Stomach (tissue), 9 donors: ENCODE measurements around the gene NFYB. TPM values are rescaled to one million over a fixed set of nuclear protein-coding genes. Genes with fewer than 3 reads are reported as not detected.

Experiments used
- DNase-seq, 2 donors: peaks; one replicate each; pipeline versions ENCODE4 v3.0.0 to v3.0.0-alpha.2; 2013 to 2019
- H3K27ac ChIP-seq, 5 donors: fragments of 200-600 bp in 4 of 5; sonication (generic) in 4 of 5; one replicate each; pipeline ENCODE4 v1.5.1; 2013 to 2019; ENCODE audit warnings: mild to moderate bottlenecking in 1 of 5, moderate library complexity in 1 of 5
- H3K27me3 ChIP-seq, 3 donors: fragments of 200-600 bp; sonication (generic); one replicate each; pipeline ENCODE4 v1.5.1; 2017 to 2019; ENCODE audit warnings: mixed run types in 1 of 3
- H3K36me3 ChIP-seq, 4 donors: fragments of 200-600 bp; sonication (generic); 1 replicate in 3 of 4; 2 replicates in 1 of 4; pipeline ENCODE4 v1.5.1; 2016 to 2019
- H3K4me1 ChIP-seq, 4 donors: fragments of 200-600 bp; sonication (generic); one replicate each; pipeline ENCODE4 v1.5.1; 2016 to 2019
- H3K4me3 ChIP-seq, 4 donors: fragments of 200-600 bp; sonication (generic) in 3 of 4; one replicate each; pipeline ENCODE4 v1.5.1; 2016 to 2019; ENCODE audit warnings: mild to moderate bottlenecking in 1 of 4
- H3K9me3 ChIP-seq, 4 donors: fragments of 200-600 bp; sonication (generic); one replicate each; pipeline ENCODE4 v1.5.1; 2016 to 2019
- EP300 ChIP-seq: sonication (generic); formaldehyde crosslinking; IDR thresholded peaks from one replicate; pipeline ENCODE4 v1.6.1; 2017; ENCODE audit warnings: antibody characterized with exemption
- POLR2A ChIP-seq, 4 donors: fragments of 450-650 bp; IDR thresholded peaks; one replicate each; pipeline ENCODE4 v1.6.1; 2016; ENCODE audit warnings: antibody characterized with exemption in 4 of 4, control low read depth in 2 of 4, mild to moderate bottlenecking in 1 of 4, moderate library complexity in 1 of 4
- POLR2AphosphoS5 ChIP-seq, 3 donors: sonication (generic); formaldehyde crosslinking; IDR thresholded peaks; one replicate each; pipeline ENCODE4 v1.6.1; 2016; ENCODE audit warnings: antibody characterized with exemption in 3 of 3
- WGBS, 5 donors: extraction: QIAGEN DNeasy Blood & Tissue Kit in 3 of 5; methylation state at CpG; one replicate each; pipeline versions ENCODE4 v1.1.5 to v1.1.7; 2013 to 2018; 5-methylcytosine and 5-hydroxymethylcytosine counted together
- intact Hi-C: fragments of 100-400 bp; cut with DNase I; formaldehyde crosslinking; loops from one replicate; pipeline ENCODE4 v1.15.1; 2023; ENCODE audit warnings: low total_unique reads
- polyA plus RNA-seq, 3 donors: library from polyadenylated mRNA; stranded (reverse); fragments of 200-250 nt; gene quantifications; one replicate each; pipeline ENCODE4 v1.2.3, GENCODE V29; 2013
- total RNA-seq, 5 donors: library from RNA; depleted of rRNA; stranded (reverse); fragments of >200 nt; gene quantifications; one replicate each; pipeline versions ENCODE4 v1.1.0 to v1.2.3, GENCODE V29; 2014 to 2016
- TF ChIP-seq, protein P1 (sequence below), 7 experiments: fragments of 450-650 bp in 4 of 7; fragments of 200-600 bp in 3 of 7; sonication (generic) in 3 of 7; IDR thresholded peaks; one replicate each; pipeline ENCODE4 v1.5.1; 2016 to 2019; ENCODE audit warnings: antibody characterized with exemption in 7 of 7, control low read depth in 2 of 7, mild to moderate bottlenecking in 1 of 7
- donor health status: healthy with polysubstance abuse.
- donor health status: Bipolar disorder and iron deficiency.
- donor health status: healthy.

NFYB gene
- total and polyA plus RNA-seq, 8 donors = 1.4 to 47.5 (median 20.1) TPM

DNA sequence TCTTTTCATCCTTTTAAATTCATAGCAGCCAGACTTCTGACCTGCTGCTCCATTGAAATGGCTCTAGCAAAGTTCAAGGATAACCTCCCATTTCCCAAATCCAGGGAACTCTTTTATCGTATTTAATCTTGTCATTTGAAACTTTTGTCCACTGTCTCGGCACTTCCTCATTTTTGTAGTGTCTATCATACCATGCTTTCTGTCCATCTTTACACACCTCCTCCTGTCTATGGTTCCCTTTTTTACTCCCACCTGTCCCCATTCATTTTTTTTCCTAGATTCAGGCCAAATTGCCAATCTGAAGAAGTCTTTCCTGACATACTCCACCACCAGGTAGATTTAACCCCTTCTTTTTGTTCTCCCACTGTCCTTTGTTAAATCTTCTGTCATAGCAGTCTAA, 31.0 kb downstream of the NFYB start:
- DNase-seq = no peak
- H3K27ac ChIP-seq = no peak overlapping the region
- 79 to 94% (median 90%) methylated on average over 2 of the region's 2 CpGs for WGBS, 5 donors
- H3K27me3 ChIP-seq = no peaks in the 10 kb centered on the region
- TF ChIP-seq POLR2AphosphoS5 (IDR thresholded peaks at IDR 0.05) (no peak), EP300 (no peak), POLR2A (IDR thresholded peaks at IDR 0.05) (no peak)
- TF ChIP-seq, protein P1, sequence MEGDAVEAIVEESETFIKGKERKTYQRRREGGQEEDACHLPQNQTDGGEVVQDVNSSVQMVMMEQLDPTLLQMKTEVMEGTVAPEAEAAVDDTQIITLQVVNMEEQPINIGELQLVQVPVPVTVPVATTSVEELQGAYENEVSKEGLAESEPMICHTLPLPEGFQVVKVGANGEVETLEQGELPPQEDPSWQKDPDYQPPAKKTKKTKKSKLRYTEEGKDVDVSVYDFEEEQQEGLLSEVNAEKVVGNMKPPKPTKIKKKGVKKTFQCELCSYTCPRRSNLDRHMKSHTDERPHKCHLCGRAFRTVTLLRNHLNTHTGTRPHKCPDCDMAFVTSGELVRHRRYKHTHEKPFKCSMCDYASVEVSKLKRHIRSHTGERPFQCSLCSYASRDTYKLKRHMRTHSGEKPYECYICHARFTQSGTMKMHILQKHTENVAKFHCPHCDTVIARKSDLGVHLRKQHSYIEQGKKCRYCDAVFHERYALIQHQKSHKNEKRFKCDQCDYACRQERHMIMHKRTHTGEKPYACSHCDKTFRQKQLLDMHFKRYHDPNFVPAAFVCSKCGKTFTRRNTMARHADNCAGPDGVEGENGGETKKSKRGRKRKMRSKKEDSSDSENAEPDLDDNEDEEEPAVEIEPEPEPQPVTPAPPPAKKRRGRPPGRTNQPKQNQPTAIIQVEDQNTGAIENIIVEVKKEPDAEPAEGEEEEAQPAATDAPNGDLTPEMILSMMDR (IDR thresholded peaks at IDR 0.05) = no peak
- peaks cover 0 to 31% (median 14%) of the 10 kb centered on the region in 4 donors for H3K4me1 ChIP-seq
- peaks cover 3 to 32% (median 18%) of the 10 kb centered on the region in 4 donors for H3K36me3 ChIP-seq
- H3K4me3 ChIP-seq = no peak overlapping the region
- intact Hi-C loops = loop anchor here (5.0 kb wide), 1 partner anchor 230 kb away; no protein-coding TSS in a partner anchor
- no peaks in the 10 kb centered on the region for H3K9me3 ChIP-seq

GRCh38 chr12:104105461-104105860, 32.5 kb downstream of the NFYB start:
- Histone ChIP-seq H3K36me3 (peaks cover 3 to 47% (median 31%) of the 10 kb centered on the region in 4 donors), H3K4me3 (no peak overlapping the region), H3K27ac (no peak overlapping the region), H3K9me3 (no peaks in the 10 kb centered on the region), H3K4me1 (peaks cover 0 to 29% (median 14%) of the 10 kb centered on the region in 4 donors), H3K27me3 (no peaks in the 10 kb centered on the region)
- DNase-seq = no peak
- intact Hi-C loops = loop anchor here (5.0 kb wide), 1 partner anchor 228 kb away; no protein-coding TSS in a partner anchor
- TF ChIP-seq, protein P1 (IDR thresholded peaks at IDR 0.05) = no peak
- TF ChIP-seq EP300 = no peak
- no peak for TF ChIP-seq POLR2AphosphoS5 (IDR thresholded peaks at IDR 0.05)
- no peak for TF ChIP-seq POLR2A (IDR thresholded peaks at IDR 0.05)

DNA sequence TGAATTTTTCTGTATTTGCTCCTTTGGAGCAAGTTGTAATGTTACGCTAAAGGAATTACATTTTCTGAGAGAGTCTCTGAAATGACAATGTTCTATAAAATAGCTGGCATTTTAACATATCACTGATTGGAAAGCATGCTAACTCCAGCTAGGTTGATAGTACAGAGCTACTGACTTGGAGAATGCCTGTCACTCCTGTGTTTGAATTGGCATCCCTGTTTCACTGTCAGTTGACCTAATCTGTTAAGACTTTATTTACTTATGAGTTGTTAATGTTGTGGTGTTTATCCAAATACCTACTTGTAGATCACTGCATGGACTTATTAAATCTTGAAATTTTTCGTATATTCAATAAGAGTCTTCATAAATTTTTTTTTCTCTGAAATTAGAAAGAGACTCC, 40.1 kb downstream of the NFYB start:
- no peaks in the 10 kb centered on the region for H3K27me3 ChIP-seq
- TF ChIP-seq, protein P1 (IDR thresholded peaks at IDR 0.05) = no peak
- TF ChIP-seq POLR2A (IDR thresholded peaks at IDR 0.05) = no peak
- no peak for TF ChIP-seq EP300
- no peak for TF ChIP-seq POLR2AphosphoS5 (IDR thresholded peaks at IDR 0.05)
- 87 to 100% (median 95%) methylated on average over 2 of the region's 2 CpGs for WGBS, 5 donors
- H3K4me1 ChIP-seq = no peaks in the 10 kb centered on the region
- no peaks in the 10 kb centered on the region for H3K9me3 ChIP-seq
- DNase-seq = no peak
- H3K27ac ChIP-seq = no peak overlapping the region
- no peak overlapping the region for H3K4me3 ChIP-seq
- intact Hi-C loops = no loop called here
- H3K36me3 ChIP-seq = peaks cover 21 to 98% (median 94%) of the 10 kb centered on the region in 4 donors

- H3K36me3 ChIP-seq = peaks cover 26 to 97% (median 93%) of the 10 kb centered on the region in 4 donors
Observed at GRCh38 chr12:104095289-104095688, 42.7 kb downstream of the NFYB start.

More at GRCh38 chr12:104095289-104095688, 42.7 kb downstream of the NFYB start:
- Histone ChIP-seq H3K27ac (no peak overlapping the region), H3K4me1 (no peaks in the 10 kb centered on the region), H3K9me3 (no peaks in the 10 kb centered on the region), H3K4me3 (no peak overlapping the region), H3K27me3 (no peaks in the 10 kb centered on the region)
- WGBS, 5 donors = 53 to 62% (median 57%) methylated on average over 1 of the region's 1 CpG
- no peak for DNase-seq
- no peak for TF ChIP-seq POLR2A (IDR thresholded peaks at IDR 0.05)
- no peak for TF ChIP-seq EP300
- TF ChIP-seq POLR2AphosphoS5 (IDR thresholded peaks at IDR 0.05) = no peak
- TF ChIP-seq, protein P1 (IDR thresholded peaks at IDR 0.05) = no peak
- intact Hi-C loops = no loop called here
